ENCODE measurements around the gene LONP2.

- TF ChIP-seq SP1 (IDR thresholded peaks at IDR 0.05), result no peak
- no peak for TF ChIP-seq CTCF (IDR thresholded peaks at IDR 0.05; ENCODE audit: low read depth, low read length, missing input control)
- no peak for TF ChIP-seq GABPA (IDR thresholded peaks at IDR 0.05 in 1 of 2, conservative IDR thresholded peaks at IDR 0.05 in 1 of 2)
- no peak for TF ChIP-seq MAX (IDR thresholded peaks at IDR 0.05)
- TF ChIP-seq, protein P1, sequence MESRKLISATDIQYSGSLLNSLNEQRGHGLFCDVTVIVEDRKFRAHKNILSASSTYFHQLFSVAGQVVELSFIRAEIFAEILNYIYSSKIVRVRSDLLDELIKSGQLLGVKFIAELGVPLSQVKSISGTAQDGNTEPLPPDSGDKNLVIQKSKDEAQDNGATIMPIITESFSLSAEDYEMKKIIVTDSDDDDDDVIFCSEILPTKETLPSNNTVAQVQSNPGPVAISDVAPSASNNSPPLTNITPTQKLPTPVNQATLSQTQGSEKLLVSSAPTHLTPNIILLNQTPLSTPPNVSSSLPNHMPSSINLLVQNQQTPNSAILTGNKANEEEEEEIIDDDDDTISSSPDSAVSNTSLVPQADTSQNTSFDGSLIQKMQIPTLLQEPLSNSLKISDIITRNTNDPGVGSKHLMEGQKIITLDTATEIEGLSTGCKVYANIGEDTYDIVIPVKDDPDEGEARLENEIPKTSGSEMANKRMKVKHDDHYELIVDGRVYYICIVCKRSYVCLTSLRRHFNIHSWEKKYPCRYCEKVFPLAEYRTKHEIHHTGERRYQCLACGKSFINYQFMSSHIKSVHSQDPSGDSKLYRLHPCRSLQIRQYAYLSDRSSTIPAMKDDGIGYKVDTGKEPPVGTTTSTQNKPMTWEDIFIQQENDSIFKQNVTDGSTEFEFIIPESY (IDR thresholded peaks at IDR 0.05), result no peak
- no peak for TF ChIP-seq JUND (IDR thresholded peaks at IDR 0.05)
- TF ChIP-seq TAF1 (conservative IDR thresholded peaks at IDR 0.05), result no peak
- TF ChIP-seq, protein P2, sequence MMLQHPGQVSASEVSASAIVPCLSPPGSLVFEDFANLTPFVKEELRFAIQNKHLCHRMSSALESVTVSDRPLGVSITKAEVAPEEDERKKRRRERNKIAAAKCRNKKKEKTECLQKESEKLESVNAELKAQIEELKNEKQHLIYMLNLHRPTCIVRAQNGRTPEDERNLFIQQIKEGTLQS (IDR thresholded peaks at IDR 0.05), result no peak
- no peak for TF ChIP-seq RAD21 (IDR thresholded peaks at IDR 0.05)
- TF ChIP-seq, protein P3, sequence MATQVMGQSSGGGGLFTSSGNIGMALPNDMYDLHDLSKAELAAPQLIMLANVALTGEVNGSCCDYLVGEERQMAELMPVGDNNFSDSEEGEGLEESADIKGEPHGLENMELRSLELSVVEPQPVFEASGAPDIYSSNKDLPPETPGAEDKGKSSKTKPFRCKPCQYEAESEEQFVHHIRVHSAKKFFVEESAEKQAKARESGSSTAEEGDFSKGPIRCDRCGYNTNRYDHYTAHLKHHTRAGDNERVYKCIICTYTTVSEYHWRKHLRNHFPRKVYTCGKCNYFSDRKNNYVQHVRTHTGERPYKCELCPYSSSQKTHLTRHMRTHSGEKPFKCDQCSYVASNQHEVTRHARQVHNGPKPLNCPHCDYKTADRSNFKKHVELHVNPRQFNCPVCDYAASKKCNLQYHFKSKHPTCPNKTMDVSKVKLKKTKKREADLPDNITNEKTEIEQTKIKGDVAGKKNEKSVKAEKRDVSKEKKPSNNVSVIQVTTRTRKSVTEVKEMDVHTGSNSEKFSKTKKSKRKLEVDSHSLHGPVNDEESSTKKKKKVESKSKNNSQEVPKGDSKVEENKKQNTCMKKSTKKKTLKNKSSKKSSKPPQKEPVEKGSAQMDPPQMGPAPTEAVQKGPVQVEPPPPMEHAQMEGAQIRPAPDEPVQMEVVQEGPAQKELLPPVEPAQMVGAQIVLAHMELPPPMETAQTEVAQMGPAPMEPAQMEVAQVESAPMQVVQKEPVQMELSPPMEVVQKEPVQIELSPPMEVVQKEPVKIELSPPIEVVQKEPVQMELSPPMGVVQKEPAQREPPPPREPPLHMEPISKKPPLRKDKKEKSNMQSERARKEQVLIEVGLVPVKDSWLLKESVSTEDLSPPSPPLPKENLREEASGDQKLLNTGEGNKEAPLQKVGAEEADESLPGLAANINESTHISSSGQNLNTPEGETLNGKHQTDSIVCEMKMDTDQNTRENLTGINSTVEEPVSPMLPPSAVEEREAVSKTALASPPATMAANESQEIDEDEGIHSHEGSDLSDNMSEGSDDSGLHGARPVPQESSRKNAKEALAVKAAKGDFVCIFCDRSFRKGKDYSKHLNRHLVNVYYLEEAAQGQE (IDR thresholded peaks at IDR 0.05), result no peak
Measured at GRCh38 chr16:48236286-48236685, 7.8 kb upstream of the LONP2 start.
